Hair follicular keratinocyte (primary cell): Measurements from ENCODE around the gene IFNA14. TPM values are rescaled to one million over a fixed set of nuclear protein-coding genes. Genes with fewer than 3 reads are reported as not detected.

Source experiments
- total RNA-seq: library from RNA; depleted of rRNA; stranded (reverse); fragments of >200 nt; gene quantifications from 2 replicates; pipeline ENCODE4 v1.2.3, GENCODE V29; 2015

IFNA14 gene
- total RNA-seq, result not detected in 2 replicates

DNA sequence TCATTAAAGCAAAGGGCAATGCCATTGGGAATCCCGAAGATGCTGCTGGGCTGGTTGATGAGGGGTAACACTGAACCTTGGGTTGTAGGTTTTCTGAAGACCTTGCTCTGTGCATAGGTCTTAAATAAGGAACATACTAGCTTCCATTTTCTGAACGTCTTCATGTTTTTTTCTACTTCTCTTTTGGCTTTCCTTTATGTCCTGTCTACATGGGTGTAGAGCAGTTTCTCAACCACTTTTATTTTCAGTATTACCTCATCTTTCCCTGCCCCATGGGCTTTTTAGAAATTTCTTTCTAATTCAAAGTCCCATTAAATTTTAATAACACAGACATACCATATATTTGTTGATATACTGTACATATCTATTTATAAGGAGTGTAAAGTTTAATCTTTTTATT, at the start of gene IFNA14:
Gene IFNA14, minus strand, starts transcription at position 95 of the 400 bp plus-strand sequence. Its CDS starts 70 bp downstream, at position 25.

DNA sequence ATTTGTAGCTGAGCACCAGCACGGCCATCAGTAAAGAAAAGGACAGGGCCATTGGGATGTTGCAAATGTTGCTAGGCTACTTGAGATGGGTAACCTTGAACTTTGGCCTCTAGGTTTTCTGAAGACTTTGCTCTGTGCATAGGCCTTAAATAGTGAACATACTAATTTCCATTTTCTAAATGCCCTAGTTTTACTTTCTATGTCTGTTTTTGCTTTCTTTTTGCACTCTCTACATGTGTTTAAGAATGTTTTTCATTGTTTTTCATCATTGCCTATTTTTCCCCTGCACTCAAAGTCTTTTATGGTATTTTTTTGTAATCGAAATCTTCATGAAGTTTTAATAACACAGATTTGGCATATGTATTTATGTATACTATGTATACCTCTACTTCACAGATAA, 11.7 kb downstream of the IFNA14 start, which contains the start of gene IFNA17:
Gene IFNA17, minus strand, starts transcription at position 101 of the 400 bp plus-strand sequence. Its CDS starts 49 bp downstream, at position 52.

GRCh38 chr9:21217211-21217610, 22.6 kb downstream of the IFNA14 start, which contains the start of gene IFNA16:
IFNA16 (minus strand) TSS chr9:21217311; CDS start chr9:21217305, 6 bp downstream.

GRCh38 chr9:21207043-21207442, 32.8 kb downstream of the IFNA14 start, which contains the start of gene IFNA10:
IFNA10 (minus strand) TSS chr9:21207143; CDS start chr9:21207097, 46 bp downstream.

GRCh38 chr9:21202105-21202504, 37.7 kb downstream of the IFNA14 start, which contains the start of gene IFNA7:
IFNA7 (minus strand) TSS chr9:21202205; CDS start chr9:21202165, 40 bp downstream.

Other genes starting within 250 kb of the IFNA14 start
- 4.7 and 9.4 TPM in 2 replicates for gene HACD4, start 208.4 kb downstream of the IFNA14 start, total RNA-seq
- gene IFNB1, start 162.1 kb downstream of the IFNA14 start, total RNA-seq, result not detected in 2 replicates
- gene IFNW1, start 98.2 kb downstream of the IFNA14 start, total RNA-seq, result not detected in 2 replicates
- gene IFNA21, start 73.3 kb downstream of the IFNA14 start, total RNA-seq, result not detected in 2 replicates
- not detected in 2 replicates for gene IFNA4, start 52.4 kb downstream of the IFNA14 start, total RNA-seq
- gene IFNA7, start 37.8 kb downstream of the IFNA14 start, total RNA-seq, result not detected in 2 replicates
- gene IFNA10, start 32.9 kb downstream of the IFNA14 start, total RNA-seq, result not detected in 2 replicates
- not detected in 2 replicates for gene IFNA16, start 22.7 kb downstream of the IFNA14 start, total RNA-seq
- gene IFNA17, start 11.8 kb downstream of the IFNA14 start, total RNA-seq, result not detected in 2 replicates
- not detected in 2 replicates for gene IFNA5, start 65.3 kb upstream of the IFNA14 start, total RNA-seq
- 12.5 and 13.8 TPM in 2 replicates for gene KLHL9, start 95.4 kb upstream of the IFNA14 start, total RNA-seq
- not detected in 2 replicates for gene IFNA6, start 110.9 kb upstream of the IFNA14 start, total RNA-seq
- not detected in 2 replicates for gene IFNA13, start 128.1 kb upstream of the IFNA14 start, total RNA-seq
- gene IFNA2, start 145.4 kb upstream of the IFNA14 start, total RNA-seq, result not detected in 2 replicates
- gene IFNA8, start 169.1 kb upstream of the IFNA14 start, total RNA-seq, result not detected in 2 replicates
- not detected in 2 replicates for gene IFNA1, start 200.4 kb upstream of the IFNA14 start, total RNA-seq
- gene IFNE, start 242.3 kb upstream of the IFNA14 start, total RNA-seq, result 0.76 and 2.3 TPM in 2 replicates